GM15510 (cell line): Measurements from ENCODE around the gene TNIK.

Source experiments
- POLR2A ChIP-seq: IDR thresholded peaks from 3 replicates; pipeline ENCODE4 v1.6.1; 2011; ENCODE audit warnings: borderline replicate concordance; ENCODE audit not compliant: insufficient read length; ENCODE audit errors: extremely low read depth

Gene TNIK

DNA sequence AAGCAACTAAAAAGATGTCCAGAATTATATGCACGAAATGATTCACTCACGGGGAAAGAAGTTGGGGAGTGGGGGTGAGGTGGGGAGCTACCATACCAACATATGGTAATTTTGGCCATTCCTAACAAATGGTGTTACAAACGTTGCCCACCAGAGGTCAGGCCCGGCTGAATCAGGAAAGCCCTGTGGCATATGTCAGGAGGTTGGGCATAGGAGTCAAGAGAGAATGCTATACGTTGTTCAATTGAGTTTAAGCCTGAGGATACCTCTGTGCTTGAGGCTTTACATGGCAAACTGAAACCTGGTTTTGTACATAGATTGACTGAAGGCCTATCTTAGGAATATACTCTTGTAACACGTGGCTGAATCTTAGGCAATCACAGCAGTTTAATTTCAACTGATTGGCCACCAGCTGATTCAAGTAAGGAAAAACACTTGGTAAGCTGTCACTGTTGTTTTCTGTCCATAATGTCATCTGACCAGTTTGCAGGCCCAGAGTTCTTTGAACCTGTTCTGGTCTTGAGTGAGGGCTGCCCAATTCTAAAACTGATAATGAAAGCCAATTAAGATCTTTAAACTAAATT, 410.3 kb downstream of the TNIK start:
- TF ChIP-seq POLR2A: no peak

DNA sequence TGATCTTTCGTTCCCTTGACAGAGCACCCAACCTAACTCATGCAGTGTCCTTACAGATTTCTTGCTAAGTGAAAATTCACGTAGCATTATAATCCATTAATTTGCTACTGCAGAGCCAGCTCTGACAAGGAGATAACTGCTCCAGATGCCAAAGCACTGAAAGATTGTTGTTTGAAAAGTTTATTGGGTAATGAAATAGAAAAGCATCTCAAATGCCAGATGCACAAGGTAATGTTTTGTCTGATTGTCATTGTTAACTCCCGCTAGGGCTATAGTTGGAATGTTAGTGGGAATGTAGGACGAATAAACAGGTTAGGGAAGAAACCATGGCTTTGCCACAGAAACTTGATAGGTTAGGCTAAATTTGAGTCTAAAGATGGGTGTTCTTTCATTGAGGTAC, 413.4 kb downstream of the TNIK start:
- no peak for TF ChIP-seq POLR2A

DNA sequence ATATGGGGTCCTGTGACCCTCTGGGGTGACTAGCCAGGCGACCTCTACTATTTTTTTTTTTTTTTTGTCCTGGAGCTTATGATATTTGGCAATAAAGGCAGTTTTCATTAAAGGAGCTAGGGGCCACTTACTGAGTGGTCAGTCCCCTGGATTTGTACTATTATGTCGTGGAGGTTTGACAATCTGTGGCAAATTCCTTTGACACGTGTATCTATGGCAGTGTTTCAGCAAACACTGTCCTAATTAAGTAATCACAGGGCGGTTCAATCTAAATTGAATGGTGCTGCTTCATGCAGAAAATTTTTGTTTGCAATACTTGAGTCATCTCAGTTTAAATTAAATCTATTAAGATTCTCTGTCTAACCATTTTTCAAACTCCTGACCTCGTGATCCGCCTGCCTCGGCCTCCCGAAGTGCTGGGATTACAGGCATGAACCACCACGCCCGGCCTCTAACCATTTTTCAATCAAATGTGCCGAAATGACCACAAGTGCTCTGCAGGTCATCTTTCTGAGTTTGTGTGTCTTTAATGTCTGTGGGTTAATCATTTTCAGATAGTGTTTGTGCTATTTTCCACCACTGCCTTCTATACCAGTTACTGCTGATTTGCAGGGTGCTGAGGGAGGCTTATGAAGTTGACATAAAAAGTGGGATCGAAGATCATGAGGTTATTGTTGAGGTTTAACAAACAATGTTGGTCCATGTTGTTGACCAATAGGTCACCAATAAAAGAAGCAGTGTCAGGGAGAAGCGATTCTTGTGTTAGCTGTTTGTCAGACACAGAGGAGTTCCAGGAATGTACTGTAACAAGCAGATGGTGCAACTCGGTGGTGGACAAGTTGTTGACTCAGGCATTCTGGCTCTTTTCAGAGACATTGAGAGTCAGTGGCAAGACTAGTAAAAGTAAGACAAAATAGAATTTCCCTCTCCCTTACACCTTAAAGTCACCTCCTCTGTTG, 415.1 kb downstream of the TNIK start:
- TF ChIP-seq POLR2A: no peak

DNA sequence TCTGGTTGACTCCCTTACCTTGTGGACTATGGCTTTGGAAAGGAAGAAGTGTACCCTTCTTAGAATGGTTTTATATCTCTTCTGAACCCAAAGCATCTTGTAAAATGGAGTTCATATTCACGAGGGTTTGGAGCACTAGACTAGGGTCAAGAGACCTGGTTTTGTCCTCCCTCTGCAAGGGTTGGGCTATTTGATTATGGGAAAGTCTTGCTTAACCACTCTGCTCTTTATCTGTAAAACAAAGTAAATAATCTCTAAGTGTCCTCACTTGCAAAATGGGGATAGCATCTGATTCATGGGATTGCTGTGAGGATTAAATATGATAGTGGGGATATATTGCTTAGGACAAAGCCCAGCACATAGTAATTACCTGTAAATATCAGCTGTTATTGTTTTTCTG, 415.8 kb downstream of the TNIK start:
- TF ChIP-seq POLR2A: no peak

DNA sequence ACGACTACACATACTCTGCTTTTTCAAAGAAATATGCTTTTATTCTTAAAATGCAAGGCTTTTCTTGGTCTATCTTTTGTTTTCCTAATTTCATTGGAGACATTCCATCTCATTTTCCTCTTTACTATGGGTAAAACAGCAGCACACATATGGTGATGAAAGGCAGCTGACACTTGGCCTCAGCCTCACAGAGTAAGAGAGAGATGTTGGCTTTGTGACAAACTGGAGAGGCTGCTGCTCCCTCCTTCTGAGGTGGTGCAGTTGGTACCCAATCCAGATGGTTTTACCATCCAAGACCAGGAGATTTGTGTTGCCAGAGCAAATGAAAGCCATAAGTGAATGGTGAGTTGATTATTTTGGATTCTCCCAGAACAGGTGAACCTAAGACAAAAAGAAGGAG, 420.5 kb downstream of the TNIK start:
- no peak for TF ChIP-seq POLR2A

DNA sequence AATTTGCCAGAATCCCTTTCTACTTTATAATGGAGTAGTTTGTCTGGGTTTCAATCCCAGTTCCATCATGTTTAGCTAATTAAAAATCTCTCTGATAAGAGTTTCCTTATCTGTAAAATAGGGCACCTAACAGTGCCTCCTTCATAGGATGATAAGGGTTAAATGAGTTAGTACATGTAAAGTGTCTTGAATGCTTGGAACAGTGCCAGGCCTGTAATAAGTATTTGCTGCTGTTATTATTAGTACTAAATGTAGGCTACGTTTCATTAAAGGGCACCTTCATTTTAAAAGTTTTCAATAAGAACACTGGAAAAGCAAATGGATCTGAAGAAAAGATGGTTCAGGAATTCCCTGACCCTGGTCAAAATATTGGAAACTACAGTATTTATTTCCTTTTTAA, 421.9 kb downstream of the TNIK start:
- no peak for TF ChIP-seq POLR2A

DNA sequence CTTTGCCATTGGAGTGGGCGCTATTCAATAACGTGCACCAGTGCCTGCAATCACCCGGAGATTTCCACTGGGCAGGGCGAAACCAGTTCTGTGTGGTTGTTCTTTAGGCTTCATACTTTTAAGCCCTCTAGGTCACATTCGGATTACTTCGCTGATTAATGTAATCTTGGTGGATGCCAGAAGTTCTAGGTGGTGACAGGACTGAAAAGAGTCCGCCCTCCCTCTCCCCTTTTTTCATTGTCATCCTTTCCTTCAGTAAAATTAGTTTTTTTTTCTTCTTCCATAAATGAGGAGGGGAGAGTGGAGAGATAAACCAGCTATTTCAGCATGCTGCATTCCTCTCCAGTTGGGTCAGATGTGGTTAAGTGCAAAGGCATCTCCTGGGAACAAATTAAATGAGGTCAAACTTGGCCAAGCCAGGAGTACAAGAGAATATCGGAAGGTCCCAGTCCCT, 431.4 kb downstream of the TNIK start:
- no peak for TF ChIP-seq POLR2A

DNA sequence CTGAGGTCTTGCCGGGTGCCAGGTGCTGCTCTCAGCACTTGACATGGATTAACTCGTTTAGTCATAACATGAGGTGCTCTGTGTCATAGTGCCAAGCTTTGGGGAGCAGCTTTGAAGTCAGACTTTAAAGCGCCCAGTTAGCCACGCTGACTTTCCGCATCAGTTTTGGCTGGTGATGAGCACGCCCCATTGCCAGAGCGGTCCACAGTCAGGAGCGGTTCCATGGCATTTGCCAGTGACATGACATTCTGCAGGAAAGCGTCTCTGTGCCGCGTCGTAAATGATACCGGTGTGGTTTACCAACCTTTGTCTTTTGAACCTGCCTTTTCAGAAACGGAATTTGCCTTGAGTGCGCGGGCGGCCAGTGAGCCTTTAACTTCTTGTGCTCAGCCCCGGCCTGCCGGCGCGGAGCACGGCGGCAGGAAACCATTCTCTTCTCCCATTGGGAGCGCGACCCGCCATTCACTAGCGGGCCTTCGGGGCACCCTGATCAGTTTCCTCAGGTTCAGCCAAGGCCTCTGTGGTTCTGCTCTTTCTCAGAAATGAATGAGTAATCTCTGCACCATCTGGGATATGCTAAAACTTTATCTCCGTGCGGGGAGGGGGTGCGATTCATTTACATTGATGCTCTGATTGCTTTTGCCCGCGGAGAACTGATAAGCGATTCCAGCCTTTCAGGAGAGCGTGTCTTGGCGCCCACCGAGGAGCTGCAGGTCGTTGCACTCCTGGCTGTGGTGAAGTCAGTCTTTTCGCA, 432.0 kb downstream of the TNIK start:
- no peak for TF ChIP-seq POLR2A

DNA sequence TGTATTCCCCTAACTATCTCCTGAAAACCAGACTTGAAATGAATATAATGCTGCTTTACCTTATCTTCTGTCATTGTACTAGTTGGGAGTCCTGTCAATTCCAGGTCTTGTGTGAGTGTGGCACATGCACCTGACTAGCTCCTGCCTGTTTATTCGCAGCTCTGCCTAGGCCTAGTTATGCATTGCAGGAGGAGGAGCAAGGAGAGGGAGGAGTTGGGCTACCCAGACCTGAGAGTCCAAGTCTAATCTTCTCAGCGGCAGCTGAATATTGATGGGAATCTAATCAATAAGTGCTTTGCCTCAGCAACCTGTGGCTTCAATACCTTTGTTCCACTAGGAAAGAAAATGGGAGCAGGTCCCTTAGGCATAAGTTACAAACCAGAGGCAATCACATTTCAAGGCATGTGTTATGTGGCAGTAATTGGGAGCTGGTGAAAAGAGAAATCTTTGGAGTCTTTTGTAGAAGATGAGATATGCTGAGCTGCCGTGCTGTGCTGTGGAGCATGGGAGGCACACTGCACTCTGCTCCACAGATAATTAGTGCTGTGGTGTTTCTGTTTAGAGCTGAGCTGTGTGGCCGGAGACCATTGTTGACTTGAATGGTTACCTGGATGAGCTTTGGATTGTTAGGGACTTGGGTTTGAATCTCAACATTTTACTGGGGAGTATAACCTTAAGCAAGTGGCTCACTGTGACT, 433.5 kb downstream of the TNIK start, which contains the start of gene SLC2A2:
Gene SLC2A2, minus strand, starts transcription at position 124 of the 697 bp plus-strand sequence. Its CDS starts 50 bp downstream, at position 74.
- no peak for TF ChIP-seq POLR2A

DNA sequence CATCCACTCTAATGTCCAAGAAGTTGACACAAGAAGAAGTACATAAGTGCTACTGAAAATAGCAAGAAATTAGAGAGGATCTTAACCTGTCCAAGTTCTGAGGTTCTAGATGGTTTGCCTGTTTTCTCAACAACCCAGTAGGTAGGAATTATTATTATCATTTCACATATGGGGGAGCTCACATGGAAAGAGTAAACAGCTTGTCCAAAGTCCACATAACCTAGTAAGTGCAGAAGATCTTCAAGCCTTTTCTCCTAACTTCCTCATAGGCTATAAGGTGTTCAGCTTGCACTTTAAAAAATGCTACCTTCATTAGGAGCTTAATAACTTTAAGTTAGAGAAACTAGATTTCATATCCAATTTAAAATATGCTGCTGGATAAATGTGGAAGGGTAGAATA, 436.6 kb downstream of the TNIK start:
- no peak for TF ChIP-seq POLR2A

DNA sequence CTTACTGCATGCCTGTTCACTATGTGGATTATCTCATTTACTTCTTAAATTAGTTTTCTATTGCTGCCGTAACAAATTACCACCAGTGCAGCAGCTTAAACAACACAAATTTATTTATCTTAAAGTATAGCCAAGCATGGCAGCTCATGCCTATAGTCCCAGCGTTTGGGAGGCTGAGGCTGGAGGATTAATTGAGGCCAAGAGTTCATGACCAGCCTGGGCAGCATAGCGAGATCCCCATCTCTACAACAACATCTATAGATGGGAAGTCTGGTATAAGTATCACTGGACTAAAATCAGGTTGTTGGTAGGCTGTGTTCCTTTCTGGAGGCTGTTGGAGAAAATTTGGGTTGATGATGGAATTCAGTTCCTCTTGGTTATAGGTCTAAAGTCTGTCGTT, 438.8 kb downstream of the TNIK start:
- no peak for TF ChIP-seq POLR2A

DNA sequence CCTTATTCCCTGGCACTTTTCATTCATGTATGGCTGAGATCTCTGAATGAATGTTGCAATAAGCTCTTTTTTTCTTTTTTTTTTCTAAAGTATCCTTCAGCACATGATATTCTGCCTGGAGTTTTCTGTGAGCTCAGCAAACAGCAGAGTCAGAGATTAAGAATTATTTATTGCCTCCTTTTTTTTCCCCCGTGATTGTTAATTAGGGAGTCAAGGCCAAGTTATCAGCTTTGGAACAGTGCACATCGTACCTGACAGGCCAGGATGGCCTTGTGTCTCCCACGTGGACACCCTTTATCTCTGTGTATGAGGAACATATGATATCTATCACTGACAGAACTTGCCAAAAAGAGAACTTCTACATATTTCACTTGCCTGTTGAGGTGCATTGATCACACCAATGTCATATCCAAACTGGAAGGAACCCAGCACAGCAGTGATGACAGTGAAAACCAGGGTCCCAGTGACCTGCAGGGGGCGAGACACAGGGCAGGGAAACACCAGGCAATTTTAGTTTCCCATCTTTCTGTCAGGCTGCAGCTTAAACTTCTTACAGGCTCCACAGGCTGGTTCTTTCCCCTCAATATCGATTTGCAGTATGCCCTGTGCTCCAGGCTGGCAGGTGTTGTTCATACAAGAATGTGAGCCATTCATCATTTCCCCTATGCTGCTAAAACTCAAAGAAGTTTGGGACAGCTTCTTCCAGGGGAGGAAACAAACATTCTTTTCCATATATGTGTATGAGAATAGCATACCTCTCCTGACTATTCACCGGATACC, 441.9 kb downstream of the TNIK start:
- TF ChIP-seq POLR2A: no peak

DNA sequence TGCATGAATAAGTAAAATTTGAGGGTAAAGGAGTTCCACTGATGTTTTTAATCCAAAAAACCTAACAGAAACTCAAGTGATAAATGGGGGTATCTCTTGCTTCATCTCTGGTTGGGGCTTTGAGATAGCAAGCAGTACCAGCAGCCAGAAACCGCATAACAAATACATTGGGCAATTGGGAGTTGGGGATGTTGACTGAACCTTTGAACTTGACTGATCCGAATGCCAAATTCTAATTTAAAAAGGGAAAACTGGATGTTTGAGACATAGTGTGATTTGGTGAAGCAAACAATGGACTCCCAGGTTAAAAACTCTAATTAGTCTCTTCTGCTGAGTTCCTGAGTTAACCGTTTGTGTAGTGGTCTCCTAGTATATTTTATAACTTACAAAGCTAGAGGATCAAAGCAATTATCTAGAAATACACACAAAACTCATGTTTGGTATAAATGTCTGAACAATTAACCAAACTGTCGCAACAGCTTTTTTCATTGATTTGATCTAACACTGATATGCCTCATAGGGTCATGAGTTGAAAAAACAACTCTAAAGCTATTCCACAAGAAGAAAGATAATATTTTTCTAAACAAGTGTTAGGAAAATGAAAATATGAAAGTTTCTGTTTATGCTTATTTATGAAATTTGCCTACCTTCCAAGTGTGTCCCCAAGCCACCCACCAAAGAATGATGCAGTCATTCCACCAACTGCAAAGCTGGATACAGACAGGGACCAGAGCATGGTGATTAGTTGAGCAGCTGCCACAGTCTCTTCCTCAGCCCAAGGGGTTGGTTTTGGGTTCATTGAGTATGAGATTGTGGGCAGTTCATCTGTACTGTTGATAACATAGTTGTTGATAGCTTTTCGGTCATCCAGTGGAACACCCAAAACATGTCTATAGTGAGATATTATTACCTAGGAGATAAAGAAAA, 446.1 kb downstream of the TNIK start:
- no peak for TF ChIP-seq POLR2A
